OCI-LY7 (cell line): ENCODE data around the gene ECEL1. TPM values are rescaled to one million over a fixed set of nuclear protein-coding genes. Genes with fewer than 3 reads are reported as not detected.

Experiments used
- BruUV-seq: library from RNA; stranded (reverse); fragments of 400-500 nt; replicated peaks from 2 replicates; lab custom pipeline; 2021; lab: Mats Ljungman, UMichigan
- CTCF ChIA-PET: fragments of 300-600 bp; sonication (Branson Sonifier 250); formaldehyde crosslinking; loops from one replicate; lab custom pipeline; 2022; ENCODE audit warnings: antibody characterized with exemption; ENCODE audit not compliant: unreplicated experiment; lab: Charles Lee
- POLR2A ChIA-PET: fragments of 300-600 bp; sonication (Branson Sonifier 250); formaldehyde crosslinking; loops from one replicate; lab custom pipeline; 2022; ENCODE audit warnings: antibody characterized with exemption; lab: Charles Lee
- DNase-seq: peaks from one replicate; pipeline ENCODE4 v3.0.0-alpha.2; 2015; ENCODE audit warnings: low spot score
- H2AFZ ChIP-seq: fragments of 200-600 bp; sonication (generic), shearing (Covaris generic); 2 replicates; pipeline ENCODE4 v1.6.1; 2014; ENCODE audit warnings: mild to moderate bottlenecking, antibody characterized with exemption, low read length, moderate library complexity
- H3K27ac ChIP-seq: fragments of 200-600 bp; sonication (generic); 2 replicates; pipeline ENCODE4 v1.5.1; 2014; ENCODE audit warnings: mixed run types, low read depth, mild to moderate bottlenecking, moderate library complexity, low read length, inconsistent platforms; ENCODE audit not compliant: poor library complexity, severe bottlenecking
- H3K36me3 ChIP-seq: fragments of 200-600 bp; sonication (generic); 2 replicates; pipeline ENCODE4 v1.6.1; 2014; ENCODE audit warnings: mild to moderate bottlenecking, antibody characterized with exemption, low read length, moderate library complexity, mixed read lengths; ENCODE audit not compliant: insufficient read depth
- H3K4me1 ChIP-seq: fragments of 200-600 bp; sonication (generic); 2 replicates; pipeline ENCODE4 v1.5.1; 2014; ENCODE audit warnings: mild to moderate bottlenecking, low read length; ENCODE audit not compliant: insufficient read depth, poor library complexity, severe bottlenecking
- H3K4me2 ChIP-seq: fragments of 200-600 bp; sonication (generic); 2 replicates; pipeline ENCODE4 v1.6.1; 2014; ENCODE audit warnings: mild to moderate bottlenecking, low read length
- H3K4me3 ChIP-seq: fragments of 200-600 bp; sonication (generic); 2 replicates; pipeline ENCODE4 v1.5.1; 2014; ENCODE audit warnings: mild to moderate bottlenecking, low read depth, low read length; ENCODE audit not compliant: poor library complexity, severe bottlenecking
- H3K79me2 ChIP-seq: fragments of 200-600 bp; sonication (generic); 2 replicates; pipeline ENCODE4 v1.6.1; 2016; ENCODE audit warnings: low read depth, mild to moderate bottlenecking, low read length, moderate library complexity, mixed read lengths; ENCODE audit not compliant: insufficient read depth
- H3K9me2 ChIP-seq: fragments of 200-600 bp; sonication (generic); 2 replicates; pipeline ENCODE4 v1.6.1; 2016; ENCODE audit warnings: mild to moderate bottlenecking, low read length, mixed read lengths; ENCODE audit not compliant: insufficient read depth
- H3K9me3 ChIP-seq: fragments of 200-600 bp; sonication (generic); 2 replicates; pipeline ENCODE4 v1.6.1; 2014; ENCODE audit warnings: mild to moderate bottlenecking, mixed run types, low read length, mixed read lengths
- H4K20me1 ChIP-seq: fragments of 200-600 bp; sonication (generic); 2 replicates; pipeline ENCODE4 v1.6.1; 2014; ENCODE audit warnings: mild to moderate bottlenecking, antibody characterized with exemption, low read length, moderate library complexity, mixed read lengths; ENCODE audit not compliant: insufficient read depth
- EZH2phosphoT487 ChIP-seq: fragments of 200-600 bp; sonication (generic); IDR thresholded peaks from 2 replicates; pipeline ENCODE4 v1.6.1; 2018; ENCODE audit warnings: low read depth, borderline replicate concordance, mild to moderate bottlenecking, mixed run types, antibody characterized with exemption, low read length, moderate library complexity, mixed read lengths
- intact Hi-C: fragments of 100-400 bp; cut with micrococcal nuclease; formaldehyde crosslinking; loops from one replicate; pipeline ENCODE4 v1.10.0; 2022; ENCODE audit not compliant: unreplicated experiment
- total RNA-seq, 2 experiments: library from RNA; depleted of rRNA in 1 of 2; stranded (reverse); fragments of >200 nt in 1 of 2; shearing (Covaris generic) in 1 of 2; gene quantifications; 2 replicates each; pipeline ENCODE4 v1.2.3, GENCODE V29; 2014 to 2022
- TF ChIP-seq, protein P1 (sequence below): fragments of 200-600 bp; sonication (generic); conservative IDR thresholded peaks from 2 replicates; pipeline ENCODE4 v1.5.1; 2014; ENCODE audit warnings: mild to moderate bottlenecking, antibody characterized with exemption, low read length, moderate library complexity, mixed read lengths

Gene ECEL1
- total RNA-seq, 2 experiments from 2014 or later, result not detected

DNA sequence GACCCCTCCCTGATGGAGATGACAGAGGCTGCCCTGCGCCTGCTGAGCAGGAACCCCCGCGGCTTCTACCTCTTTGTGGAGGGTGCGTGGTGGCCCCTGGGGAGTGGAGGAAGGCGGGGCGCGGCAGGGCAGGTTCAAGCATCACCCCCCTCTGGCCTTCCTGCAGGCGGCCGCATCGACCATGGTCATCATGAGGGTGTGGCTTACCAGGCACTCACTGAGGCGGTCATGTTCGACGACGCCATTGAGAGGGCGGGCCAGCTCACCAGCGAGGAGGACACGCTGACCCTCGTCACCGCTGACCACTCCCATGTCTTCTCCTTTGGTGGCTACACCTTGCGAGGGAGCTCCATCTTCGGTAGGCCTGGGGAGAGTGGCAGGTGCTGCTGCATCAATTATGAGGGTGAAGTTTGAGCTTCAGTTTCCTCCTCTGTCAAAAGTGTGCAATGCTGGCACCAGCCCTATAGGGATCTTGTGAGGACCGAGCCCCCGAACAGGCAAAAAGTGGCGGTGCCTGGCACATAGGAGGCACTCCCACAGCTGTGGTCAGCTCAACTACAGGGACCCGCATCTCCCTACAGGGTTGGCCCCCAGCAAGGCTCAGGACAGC is 29.5 kb downstream of the ECEL1 start:
- Histone ChIP-seq H3K36me3 (no peaks in the 10 kb centered on the region), H3K4me3 (no peak overlapping the region), H3K4me2 (no peak overlapping the region), H2AFZ (no peak overlapping the region), H3K79me2 (no peaks in the 10 kb centered on the region), H3K4me1 (no peaks in the 10 kb centered on the region), H3K9me2 (no peaks in the 10 kb centered on the region), H3K27ac (no peak overlapping the region), H3K9me3 (no peaks in the 10 kb centered on the region), H4K20me1 (no peaks in the 10 kb centered on the region)
- BruUV-seq, result no TSS peak
- ChIA-PET CTCF (no interaction called here), POLR2A (interaction anchor here (0.9 kb wide), 1 partner anchor 8 kb away, joined by 3 read pairs; no protein-coding TSS in a partner anchor)
- intact Hi-C loops, result no loop called here
- DNase-seq, result no peak
- TF ChIP-seq, protein P1, sequence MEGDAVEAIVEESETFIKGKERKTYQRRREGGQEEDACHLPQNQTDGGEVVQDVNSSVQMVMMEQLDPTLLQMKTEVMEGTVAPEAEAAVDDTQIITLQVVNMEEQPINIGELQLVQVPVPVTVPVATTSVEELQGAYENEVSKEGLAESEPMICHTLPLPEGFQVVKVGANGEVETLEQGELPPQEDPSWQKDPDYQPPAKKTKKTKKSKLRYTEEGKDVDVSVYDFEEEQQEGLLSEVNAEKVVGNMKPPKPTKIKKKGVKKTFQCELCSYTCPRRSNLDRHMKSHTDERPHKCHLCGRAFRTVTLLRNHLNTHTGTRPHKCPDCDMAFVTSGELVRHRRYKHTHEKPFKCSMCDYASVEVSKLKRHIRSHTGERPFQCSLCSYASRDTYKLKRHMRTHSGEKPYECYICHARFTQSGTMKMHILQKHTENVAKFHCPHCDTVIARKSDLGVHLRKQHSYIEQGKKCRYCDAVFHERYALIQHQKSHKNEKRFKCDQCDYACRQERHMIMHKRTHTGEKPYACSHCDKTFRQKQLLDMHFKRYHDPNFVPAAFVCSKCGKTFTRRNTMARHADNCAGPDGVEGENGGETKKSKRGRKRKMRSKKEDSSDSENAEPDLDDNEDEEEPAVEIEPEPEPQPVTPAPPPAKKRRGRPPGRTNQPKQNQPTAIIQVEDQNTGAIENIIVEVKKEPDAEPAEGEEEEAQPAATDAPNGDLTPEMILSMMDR, result no peak

- TF ChIP-seq, protein P1, result no peak
- TF ChIP-seq EZH2phosphoT487, result no peak
Observed at GRCh38 chr2:232457121-232458011, 30.3 kb downstream of the ECEL1 start.

More at GRCh38 chr2:232457121-232458011, 30.3 kb downstream of the ECEL1 start:
- CTCF ChIA-PET, result no interaction called here
- POLR2A ChIA-PET, result interaction anchor here (0.9 kb wide), 1 partner anchor 9 kb away, joined by 3 read pairs; no protein-coding TSS in a partner anchor
- no peak overlapping the region for H2AFZ ChIP-seq
- H3K4me1 ChIP-seq, result no peaks in the 10 kb centered on the region
- no peak overlapping the region for H3K4me2 ChIP-seq
- BruUV-seq, result no TSS peak
- H3K9me2 ChIP-seq, result no peaks in the 10 kb centered on the region
- H3K27ac ChIP-seq, result no peak overlapping the region
- H3K9me3 ChIP-seq, result no peaks in the 10 kb centered on the region
- DNase-seq, result no peak
- intact Hi-C loops, result no loop called here
- H3K4me3 ChIP-seq, result no peak overlapping the region
- no peaks in the 10 kb centered on the region for H3K36me3 ChIP-seq
- no peaks in the 10 kb centered on the region for H4K20me1 ChIP-seq
- no peaks in the 10 kb centered on the region for H3K79me2 ChIP-seq
